K562 (cell line): ENCODE measurements around the gene PPP6R1. TPM values are rescaled to one million over a fixed set of nuclear protein-coding genes. Genes with fewer than 3 reads are reported as not detected.
"Not testable (repeated sequence)": the region's sequence is repeated elsewhere in the genome, so short reads cannot be mapped to it uniquely, and the experiment has no call there.

Source experiments
- ATAC-seq: fragments of 200-7000 bp; cut with Tn5 transposase; 3 replicates; pipeline ENCODE4 v1.9.1; 2020; ENCODE audit warnings: moderate library complexity
- BruUV-seq: library from RNA; stranded (reverse); fragments of 400-500 nt; replicated peaks from 2 replicates; lab custom pipeline; 2021; lab: Mats Ljungman, UMichigan
- CTCF ChIA-PET: fragments of 300-600 bp; formaldehyde crosslinking; extraction: SDS; loops from one replicate; lab custom pipeline; 2021; ENCODE audit warnings: low intra/inter-chr PET ratio; lab: Yijun Ruan, JAX
- POLR2A ChIA-PET: fragments of 300-600, 350-650 bp; sonication (Branson Sonifier 250); formaldehyde crosslinking; extraction: SDS; loops from one replicate; lab custom pipeline; 2021; ENCODE audit warnings: antibody characterized with exemption, inconsistent platforms; lab: Yijun Ruan, JAX
- DNase-seq, 4 experiments: peaks; one replicate each; pipeline versions ENCODE4 v3.0.0 to v3.0.0-alpha.2; 2011 to 2018; ENCODE audit warnings: low spot score in 3 of 4, mixed read lengths in 3 of 4; ENCODE audit errors: extremely low read depth in 1 of 4
- FAIRE-seq: peaks from 2 replicates; lab custom pipeline; 2011; peaks lifted over from hg19 to GRCh38; lab: Jason Lieb, UNC
- H2AFZ ChIP-seq: 2 replicates; pipeline ENCODE4 v1.6.0; 2011; ENCODE audit warnings: low read depth, low read length, control low read depth, inconsistent platforms
- H3K27ac ChIP-seq: fragments of 200-600 bp; 3 replicates; pipeline ENCODE4 v1.8.0; 2011; ENCODE audit warnings: low read depth, mild to moderate bottlenecking, control low read depth, inconsistent platforms, low read length, moderate library complexity, mixed read lengths; ENCODE audit errors: extremely low read depth
- H3K27me3 ChIP-seq, 2 experiments: fragments of 300-600 bp in 1 of 2; 2 replicates in 1 of 2; 3 replicates in 1 of 2; pipeline versions ENCODE4 v1.6.0 to v1.8.0; 2011; ENCODE audit warnings: inconsistent platforms in 2 of 2, low read length in 2 of 2, mild to moderate bottlenecking in 1 of 2, mixed read lengths in 1 of 2, moderate library complexity in 1 of 2; ENCODE audit not compliant: control insufficient read depth in 2 of 2, insufficient read depth in 2 of 2
- H3K36me3 ChIP-seq: fragments of 300-600 bp; 3 replicates; pipeline ENCODE4 v1.8.0; 2011; ENCODE audit warnings: mild to moderate bottlenecking, low read length, inconsistent platforms; ENCODE audit not compliant: control insufficient read depth, insufficient read depth
- H3K4me1 ChIP-seq, 2 experiments: fragments of 200-600 bp in 1 of 2; replicated peaks in 1 of 2; 2 replicates in 1 of 2; 3 replicates in 1 of 2; pipeline versions ENCODE4 v1.5.1 to v1.8.0; 2011; ENCODE audit warnings: inconsistent platforms in 2 of 2, low read length in 2 of 2, mild to moderate bottlenecking in 1 of 2, mixed read lengths in 1 of 2, moderate library complexity in 1 of 2; ENCODE audit not compliant: control insufficient read depth in 2 of 2, insufficient read depth in 2 of 2
- H3K4me2 ChIP-seq: 2 replicates; pipeline ENCODE4 v1.6.1; 2011; ENCODE audit warnings: low read length, control low read depth, inconsistent platforms, mixed read lengths; ENCODE audit not compliant: insufficient read depth
- H3K4me3 ChIP-seq: fragments of 200-600 bp; sonication (generic), shearing (Covaris generic); 2 replicates; pipeline ENCODE4 v1.5.1; 2016; ENCODE audit warnings: control low read depth, inconsistent platforms
- H3K79me2 ChIP-seq: fragments of 200-600 bp; 3 replicates; pipeline ENCODE4 v1.8.0; 2011; ENCODE audit warnings: low read length, inconsistent platforms; ENCODE audit not compliant: control insufficient read depth, insufficient read depth
- H3K9ac ChIP-seq, 2 experiments: 2 replicates each; pipeline versions ENCODE4 v1.6.0 to v1.6.1; 2011; ENCODE audit warnings: low read depth in 2 of 2, low read length in 2 of 2, control low read depth in 1 of 2, inconsistent platforms in 1 of 2, mild to moderate bottlenecking in 1 of 2, mixed read lengths in 1 of 2; ENCODE audit not compliant: insufficient read depth in 1 of 2
- H3K9me1 ChIP-seq: one replicate; pipeline ENCODE4 v1.6.0; 2011; ENCODE audit warnings: inconsistent platforms, mild to moderate bottlenecking, low read length, moderate library complexity; ENCODE audit not compliant: control insufficient read depth, insufficient read depth
- H3K9me3 ChIP-seq: replicated peaks from 2 replicates; pipeline ENCODE4 v1.5.1; 2011; ENCODE audit warnings: low read depth, low read length, inconsistent platforms; ENCODE audit not compliant: control insufficient read depth, insufficient read depth
- H4K20me1 ChIP-seq: replicated peaks from 2 replicates; pipeline ENCODE4 v1.6.1; 2011; ENCODE audit warnings: low read length, inconsistent platforms, mixed read lengths; ENCODE audit not compliant: control insufficient read depth, insufficient read depth
- CTCF ChIP-seq, 3 experiments: IDR thresholded peaks in 2 of 3; conservative IDR thresholded peaks in 1 of 3; 2 replicates each; pipeline ENCODE4 v1.5.1; 2011 to 2012; ENCODE audit warnings: low read length in 3 of 3, mild to moderate bottlenecking in 3 of 3, control low read depth in 2 of 3, improper control_type of control experiment in 1 of 3, inconsistent platforms in 1 of 3, low read depth in 1 of 3, mixed read lengths in 1 of 3, moderate library complexity in 1 of 3; ENCODE audit not compliant: insufficient read depth in 2 of 3
- RAD21 ChIP-seq, 2 experiments: fragments of 250-450 bp in 1 of 2; fragments of 450-650 bp in 1 of 2; sonication (Bioruptor Pico) in 1 of 2; formaldehyde crosslinking in 1 of 2; IDR thresholded peaks in 1 of 2; conservative IDR thresholded peaks in 1 of 2; 2 replicates each; pipeline versions ENCODE4 v1.4.0 to v1.8.0; 2020 to 2022; ENCODE audit warnings: mild to moderate bottlenecking in 2 of 2, moderate library complexity in 1 of 2
- ZBTB9 ChIP-seq: fragments of 450-650 bp; formaldehyde crosslinking; IDR thresholded peaks from 2 replicates; pipeline ENCODE4 v1.4.0; 2020; ENCODE audit warnings: mild to moderate bottlenecking, moderate library complexity
- WGBS: fragments of 100-300 bp; shearing (Covaris generic); methylation state at CpG from one replicate; pipeline ENCODE4 v1.1.6; 2016; ENCODE audit warnings: low coverage, mixed read lengths; ENCODE audit not compliant: insufficient coverage; ENCODE audit errors: missing lambda C conversion rate; 5-methylcytosine and 5-hydroxymethylcytosine counted together
- in situ Hi-C: fragments of 300-500 bp; cut with MboI; formaldehyde crosslinking; loops from 4 replicates; pipeline ENCODE4 v1.15.0; 2018; ENCODE audit warnings: inconsistent platforms, mixed read lengths
- intact Hi-C: fragments of 100-400 bp; cut with micrococcal nuclease; formaldehyde crosslinking; loops from 2 replicates; pipeline ENCODE4 v1.14.2; 2022
- polyA plus RNA-seq, 8 experiments: library from polyadenylated mRNA; depleted of rRNA in 4 of 8; stranded (reverse) in 5 of 8; unstranded in 3 of 8; fragments of >200 nt; fragmentation: Nextera tagmentation in 2 of 8; fragmentation: Illumina TruSeq in 1 of 8; extraction: Ambion mirVana in 2 of 8; extraction: Trizol in 1 of 8; gene quantifications; 2 replicates each; pipeline versions ENCODE4 v1.2.1 to v1.2.3, GENCODE V29; 2011 to 2014; ENCODE audit warnings: inconsistent platforms in 1 of 8, missing spikeins in 1 of 8
- total RNA-seq, 7 experiments: library from RNA; depleted of rRNA in 6 of 7; stranded (reverse); fragments of >200 nt in 6 of 7; fragmentation: Illumina TruSeq in 2 of 7; extraction: Trizol in 2 of 7; gene quantifications; 2 replicates each; pipeline versions ENCODE4 v1.2.1 to v1.2.3, GENCODE V29; 2011 to 2021; ENCODE audit warnings: low replicate concordance in 1 of 7

Gene PPP6R1
- total and polyA plus RNA-seq, 9 of the 15 experiments (the other 6 are each of a cell fraction or from before 2014, with no cell fraction given) = 0.48 to 135 (median 37.2) TPM

- H3K9ac ChIP-seq, H3K4me2 ChIP-seq, H3K4me3 ChIP-seq, H3K4me1 ChIP-seq, H2AFZ ChIP-seq, BruUV-seq, FAIRE-seq, H3K27me3 ChIP-seq, intact Hi-C loops, H3K9me3 ChIP-seq, DNase-seq, H4K20me1 ChIP-seq, in situ Hi-C loops, H3K9me1 ChIP-seq, CTCF ChIA-PET, H3K27ac ChIP-seq, ATAC-seq: not testable (repeated sequence)
- POLR2A ChIA-PET = interaction anchor here (0.5 kb wide), 1 partner anchor 89 kb away, joined by 3 read pairs; no protein-coding TSS in a partner anchor
- peaks cover 73% of the 10 kb centered on the region; the same call in 2 of the 3 replicates for H3K36me3 ChIP-seq
- peaks cover 19% of the 10 kb centered on the region for H3K79me2 ChIP-seq
- TF ChIP-seq RAD21 (CRISPR knock-in tag; conservative IDR thresholded peaks at IDR 0.05 in 1 of 2, IDR thresholded peaks at IDR 0.05 in 1 of 2) = peak in 1 of 2 experiments; percentile 18; a peak in 1 of 4 replicates
- TF ChIP-seq ZBTB9 = peak; percentile 87
- TF ChIP-seq CTCF (IDR thresholded peaks at IDR 0.05 in 2 of 3, conservative IDR thresholded peaks at IDR 0.05 in 1 of 3; ENCODE audit: insufficient read depth in 2 of 3, low read depth in 1 of 3, low read length in 3 of 3) = peak in 2 of 3 experiments; percentile 24 to 32; a peak in 2 of 6 replicates
- WGBS = 89% methylated on average over 10 of the region's 10 CpGs
Measured at GRCh38 chr19:55202199-55202598, 56.6 kb downstream of the PPP6R1 start.
